Neural cell (in vitro differentiated cells): ENCODE data around the gene LRRC61.

Source experiments
- EZH2 ChIP-seq: fragments of 200-600, 300-800 bp; shearing (Covaris generic), sonication (generic); IDR thresholded peaks from 2 replicates; pipeline ENCODE4 v1.6.1; 2014; ENCODE audit warnings: antibody characterized with exemption, low read length, borderline replicate concordance, mild to moderate bottlenecking; ENCODE audit not compliant: insufficient read depth, poor library complexity, severe bottlenecking
- POLR2AphosphoS5 ChIP-seq: IDR thresholded peaks from 2 replicates; pipeline ENCODE4 v1.6.1; 2012
- RAD21 ChIP-seq: fragments of 450-650 bp; conservative IDR thresholded peaks from 2 replicates; pipeline ENCODE4 v1.6.1; 2014; ENCODE audit warnings: antibody characterized with exemption, mild to moderate bottlenecking, moderate library complexity
- TF ChIP-seq, protein P1 (sequence below): fragments of 450-650 bp; IDR thresholded peaks from 2 replicates; pipeline ENCODE4 v1.5.1; 2014; ENCODE audit warnings: antibody characterized with exemption, mild to moderate bottlenecking, moderate library complexity; ENCODE audit not compliant: poor library complexity, severe bottlenecking

DNA sequence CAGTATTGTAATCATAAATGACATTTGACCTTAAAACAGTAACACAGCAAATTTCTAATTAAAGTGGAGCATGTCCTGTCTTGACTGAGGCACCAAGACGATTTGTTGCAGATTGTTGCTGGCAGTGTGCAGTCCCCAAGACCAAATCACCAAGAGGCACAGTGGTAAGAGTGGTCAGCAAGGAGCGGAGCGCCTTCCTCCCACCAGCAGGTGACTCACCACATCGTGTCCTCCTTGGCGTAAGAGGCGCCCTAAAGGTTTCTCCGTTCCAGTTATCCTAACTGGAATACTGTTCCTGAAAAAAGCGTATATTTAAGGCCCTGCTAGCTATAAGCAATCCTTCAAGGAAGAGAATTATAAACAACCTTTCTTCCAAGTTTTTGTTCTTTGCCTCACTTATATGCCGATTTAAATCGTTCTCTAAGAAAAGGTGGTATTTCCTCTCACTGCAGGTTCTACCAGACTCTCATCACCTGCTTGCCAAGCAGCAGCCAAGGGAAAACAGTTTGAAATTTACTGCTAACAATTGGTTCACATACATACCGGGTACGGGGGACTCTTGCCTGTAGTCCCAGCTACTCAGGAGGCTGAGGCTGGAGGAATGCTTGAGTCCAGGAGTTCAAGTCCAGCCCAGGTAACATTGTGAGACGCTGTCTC lies 34.7 kb downstream of the LRRC61 start:
- TF ChIP-seq, protein P1, sequence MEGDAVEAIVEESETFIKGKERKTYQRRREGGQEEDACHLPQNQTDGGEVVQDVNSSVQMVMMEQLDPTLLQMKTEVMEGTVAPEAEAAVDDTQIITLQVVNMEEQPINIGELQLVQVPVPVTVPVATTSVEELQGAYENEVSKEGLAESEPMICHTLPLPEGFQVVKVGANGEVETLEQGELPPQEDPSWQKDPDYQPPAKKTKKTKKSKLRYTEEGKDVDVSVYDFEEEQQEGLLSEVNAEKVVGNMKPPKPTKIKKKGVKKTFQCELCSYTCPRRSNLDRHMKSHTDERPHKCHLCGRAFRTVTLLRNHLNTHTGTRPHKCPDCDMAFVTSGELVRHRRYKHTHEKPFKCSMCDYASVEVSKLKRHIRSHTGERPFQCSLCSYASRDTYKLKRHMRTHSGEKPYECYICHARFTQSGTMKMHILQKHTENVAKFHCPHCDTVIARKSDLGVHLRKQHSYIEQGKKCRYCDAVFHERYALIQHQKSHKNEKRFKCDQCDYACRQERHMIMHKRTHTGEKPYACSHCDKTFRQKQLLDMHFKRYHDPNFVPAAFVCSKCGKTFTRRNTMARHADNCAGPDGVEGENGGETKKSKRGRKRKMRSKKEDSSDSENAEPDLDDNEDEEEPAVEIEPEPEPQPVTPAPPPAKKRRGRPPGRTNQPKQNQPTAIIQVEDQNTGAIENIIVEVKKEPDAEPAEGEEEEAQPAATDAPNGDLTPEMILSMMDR: no peak
- TF ChIP-seq POLR2AphosphoS5: no peak
- no peak for TF ChIP-seq EZH2
- no peak for TF ChIP-seq RAD21
